Right lobe of liver (tissue), 4 donors: ENCODE data around the gene SBF1.

Experiments
- CTCF ChIP-seq, 4 donors: fragments of 200-600 bp in 3 of 4; fragments of 450-650 bp in 1 of 4; IDR thresholded peaks; one replicate each; pipeline versions ENCODE4 v1.5.1 to v1.8.0; 2016 to 2022; ENCODE audit warnings: antibody characterized with exemption in 4 of 4, mild to moderate bottlenecking in 2 of 4
- POLR2A ChIP-seq: fragments of 450-650 bp; IDR thresholded peaks from one replicate; pipeline ENCODE4 v1.6.1; 2017; ENCODE audit warnings: antibody characterized with exemption, mild to moderate bottlenecking
- donor health status: DM: no; HTN: no; CAD: no.
- donor health status: DM: no; HTN: no; CAD: no.
- donor health status: DM: no; HTN: yes; CAD: no.

GRCh38 chr22:50467341-50467740, 7.5 kb downstream of the SBF1 start:
- TF ChIP-seq CTCF (IDR thresholded peaks at IDR 0.05) (no peak), POLR2A (no peak)
